Fibroblast of lung (primary cell): Measurements from ENCODE around the gene VGLL4. TPM values are rescaled to one million over a fixed set of nuclear protein-coding genes. Genes with fewer than 3 reads are reported as not detected.

Experiments used
- DNase-seq, 2 donors: peaks; one replicate each; pipeline versions ENCODE4 v3.0.0 to v3.0.0-alpha.2; 2010; ENCODE audit warnings: low read depth in 2 of 2
- H2AFZ ChIP-seq: 2 replicates; pipeline ENCODE4 v1.5.1; 2012; ENCODE audit warnings: low read length, control low read depth, inconsistent platforms
- H3K27ac ChIP-seq: 2 replicates; pipeline ENCODE4 v1.5.1; 2011; ENCODE audit warnings: low read length, control low read depth; ENCODE audit not compliant: insufficient read depth
- H3K27me3 ChIP-seq: 2 replicates; pipeline ENCODE4 v1.5.1; 2011; ENCODE audit warnings: mild to moderate bottlenecking, low read length; ENCODE audit not compliant: control insufficient read depth, insufficient read depth
- H3K36me3 ChIP-seq: 2 replicates; pipeline ENCODE4 v1.5.1; 2011; ENCODE audit warnings: low read length; ENCODE audit not compliant: control insufficient read depth, insufficient read depth
- H3K4me1 ChIP-seq: 2 replicates; pipeline ENCODE4 v1.5.1; 2011; ENCODE audit warnings: low read length; ENCODE audit not compliant: control insufficient read depth, insufficient read depth; ENCODE audit errors: extremely low read depth
- H3K4me2 ChIP-seq: 2 replicates; pipeline ENCODE4 v1.5.1; 2011; ENCODE audit warnings: low read length, control low read depth; ENCODE audit not compliant: insufficient read depth; ENCODE audit errors: extremely low read depth
- H3K4me3 ChIP-seq, 4 experiments: fragments of 200-600 bp in 1 of 4; sonication (generic) in 1 of 4; replicated peaks in 1 of 4; 2 replicates each; pipeline ENCODE4 v1.5.1; 2011 to 2016; ENCODE audit warnings: low read length in 4 of 4, low read depth in 3 of 4, mild to moderate bottlenecking in 3 of 4, control low read depth in 2 of 4, inconsistent platforms in 1 of 4, mixed read lengths in 1 of 4; ENCODE audit not compliant: insufficient read depth in 1 of 4; ENCODE audit errors: control extremely low read depth in 1 of 4
- H3K79me2 ChIP-seq: 2 replicates; pipeline ENCODE4 v1.5.1; 2012; ENCODE audit warnings: mild to moderate bottlenecking, low read length, inconsistent platforms; ENCODE audit not compliant: control insufficient read depth, insufficient read depth
- H3K9ac ChIP-seq: 2 replicates; pipeline ENCODE4 v1.5.1; 2011; ENCODE audit warnings: mild to moderate bottlenecking, low read length, control low read depth; ENCODE audit not compliant: insufficient read depth
- H3K9me3 ChIP-seq: 2 replicates; pipeline ENCODE4 v1.5.1; 2012; ENCODE audit warnings: low read depth, low read length; ENCODE audit not compliant: control insufficient read depth, insufficient read depth
- H4K20me1 ChIP-seq: 2 replicates; pipeline ENCODE4 v1.5.1; 2011; ENCODE audit warnings: low read length; ENCODE audit not compliant: control insufficient read depth, insufficient read depth; ENCODE audit errors: extremely low read depth
- CTCF ChIP-seq, 2 donors: IDR thresholded peaks in 1 of 2; conservative IDR thresholded peaks in 1 of 2; 1 replicate in 1 of 2; 2 replicates in 1 of 2; pipeline ENCODE4 v1.5.1; 2011 to 2012; ENCODE audit warnings: low read length in 2 of 2, control low read depth in 1 of 2, inconsistent platforms in 1 of 2, low read depth in 1 of 2, mild to moderate bottlenecking in 1 of 2
- EZH2 ChIP-seq: IDR thresholded peaks from 2 replicates; pipeline ENCODE4 v1.5.1; 2012; ENCODE audit warnings: low read length, control low read depth, mild to moderate bottlenecking; ENCODE audit errors: missing control alignments
- polyA plus RNA-seq, 2 donors: library from polyadenylated mRNA; depleted of rRNA in 1 of 2; stranded (reverse) in 1 of 2; unstranded in 1 of 2; fragments of >200 nt; gene quantifications; 2 replicates each; pipeline ENCODE4 v1.2.1, GENCODE V29; 2011 to 2012; ENCODE audit warnings: missing spikeins in 1 of 2
- total RNA-seq: library from RNA; depleted of rRNA; stranded (reverse); fragments of >200 nt; gene quantifications from 2 replicates; pipeline ENCODE4 v1.2.1, GENCODE V29; 2014

Gene VGLL4
- total and polyA plus RNA-seq, 2 donors (not counting 1 experiment from before 2014, with no cell fraction given): 18.4 to 34.7 TPM

DNA sequence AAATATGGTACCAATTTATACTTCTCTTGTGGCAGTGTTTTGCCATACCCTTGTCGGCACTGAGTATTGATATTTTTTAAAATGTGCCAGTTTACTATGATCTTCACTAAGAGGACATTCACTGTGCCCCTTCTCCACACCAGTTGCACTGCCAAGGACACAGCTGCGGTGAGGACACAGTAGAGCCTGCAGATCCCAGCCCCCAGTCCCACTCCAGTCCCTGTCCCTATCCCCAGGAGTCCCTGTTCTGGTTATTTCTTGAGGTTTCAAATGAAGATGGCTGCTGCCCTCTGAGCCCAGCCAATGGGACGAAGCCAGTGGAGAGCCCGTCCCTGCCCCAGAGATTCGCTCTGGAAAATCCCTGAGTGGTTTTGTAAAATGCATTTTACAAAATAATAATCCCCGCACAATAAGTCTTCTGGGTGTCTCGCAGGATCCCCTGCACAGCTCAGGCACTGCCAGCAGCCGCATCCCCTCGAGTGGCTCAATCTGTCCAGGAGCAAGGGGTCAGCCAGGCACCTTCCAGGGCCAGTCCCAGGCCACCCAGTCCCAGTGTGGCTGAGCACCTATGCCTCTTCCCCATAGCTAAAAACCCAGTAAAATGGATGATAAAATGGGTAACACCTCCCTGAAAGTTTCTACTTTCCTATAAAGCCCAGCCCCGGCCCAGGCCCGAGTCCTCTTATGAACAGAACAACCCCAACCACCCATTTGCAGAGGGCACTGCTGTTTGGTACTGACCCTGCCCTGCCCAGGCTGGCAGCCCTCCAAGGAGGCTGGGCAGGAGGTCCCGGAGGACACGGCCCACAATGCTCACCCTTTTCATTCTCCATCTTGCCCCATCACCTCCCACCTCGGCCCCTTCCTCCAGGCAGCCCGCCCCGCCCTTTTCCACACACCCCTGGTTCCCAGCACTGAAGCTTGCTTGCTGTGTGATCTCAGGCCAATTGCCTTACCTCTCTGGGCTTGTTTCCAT is 91.1 kb downstream of the VGLL4 start:
- Histone ChIP-seq H3K27me3 (no peaks in the 10 kb centered on the region), H3K79me2 (peaks cover 6% of the 10 kb centered on the region), H3K27ac (no peak overlapping the region), H2AFZ (no peak overlapping the region), H3K4me1 (peaks cover 7% of the 10 kb centered on the region), H3K4me2 (no peak overlapping the region), H3K9ac (no peak overlapping the region), H3K4me3 (no peak overlapping the region), H4K20me1 (no peaks in the 10 kb centered on the region), H3K36me3 (peaks cover 11% of the 10 kb centered on the region), H3K9me3 (no peaks in the 10 kb centered on the region)
- TF ChIP-seq EZH2: no peak
- no peak for TF ChIP-seq CTCF (conservative IDR thresholded peaks at IDR 0.05 in 1 of 2, IDR thresholded peaks at IDR 0.05 in 1 of 2; ENCODE audit: low read depth in 1 of 2, low read length in 2 of 2)
- DNase-seq: no peak

GRCh38 chr3:11551036-11551435 is 92.7 kb downstream of the VGLL4 start:
- no peaks in the 10 kb centered on the region for H3K27me3 ChIP-seq
- DNase-seq: no peak
- H2AFZ ChIP-seq: no peak overlapping the region
- no peak overlapping the region for H3K9ac ChIP-seq
- no peaks in the 10 kb centered on the region for H3K9me3 ChIP-seq
- H3K4me2 ChIP-seq: no peak overlapping the region
- peaks cover 2% of the 10 kb centered on the region for H3K79me2 ChIP-seq
- TF ChIP-seq EZH2 (no peak), CTCF (conservative IDR thresholded peaks at IDR 0.05 in 1 of 2, IDR thresholded peaks at IDR 0.05 in 1 of 2; ENCODE audit: low read depth in 1 of 2, low read length in 2 of 2) (no peak)
- H3K4me1 ChIP-seq: no peaks in the 10 kb centered on the region
- no peak overlapping the region for H3K4me3 ChIP-seq
- H3K27ac ChIP-seq: no peak overlapping the region
- H3K36me3 ChIP-seq: peaks cover 10% of the 10 kb centered on the region
- no peaks in the 10 kb centered on the region for H4K20me1 ChIP-seq

DNA sequence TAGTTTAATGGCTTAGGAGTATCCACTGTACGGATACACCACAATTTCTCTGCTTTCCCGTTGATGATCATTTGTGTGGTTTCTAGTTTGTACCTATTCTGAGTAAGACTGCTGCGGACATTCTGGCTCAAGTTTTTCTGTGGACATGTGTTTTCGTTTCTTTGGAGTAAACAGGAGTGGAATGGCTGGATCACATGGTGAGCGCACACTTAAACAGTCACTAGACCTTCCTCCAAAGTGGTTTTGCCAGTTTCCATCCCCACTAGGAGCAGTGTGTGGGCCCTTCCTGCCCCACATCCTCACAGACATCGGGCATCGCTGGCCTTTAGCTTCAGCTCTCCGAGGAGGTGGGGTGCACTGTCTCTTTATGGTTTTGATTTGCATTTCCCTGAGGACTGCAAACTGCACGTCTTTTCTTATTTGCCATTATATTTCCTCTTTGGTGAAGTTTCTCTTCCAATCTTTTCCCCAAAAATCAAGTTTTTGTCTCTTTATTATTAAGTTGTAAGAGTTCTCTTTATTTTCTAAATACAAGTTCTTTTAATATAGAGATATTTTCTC is 94.1 kb downstream of the VGLL4 start:
- H2AFZ ChIP-seq: no peak overlapping the region
- peaks cover 4% of the 10 kb centered on the region for H3K36me3 ChIP-seq
- H3K9me3 ChIP-seq: no peaks in the 10 kb centered on the region
- no peak for TF ChIP-seq CTCF (conservative IDR thresholded peaks at IDR 0.05 in 1 of 2, IDR thresholded peaks at IDR 0.05 in 1 of 2; ENCODE audit: low read depth in 1 of 2, low read length in 2 of 2)
- TF ChIP-seq EZH2: no peak
- H3K27ac ChIP-seq: no peak overlapping the region
- H3K9ac ChIP-seq: no peak overlapping the region
- H3K4me3 ChIP-seq: no peak overlapping the region
- DNase-seq: no peak
- no peaks in the 10 kb centered on the region for H4K20me1 ChIP-seq
- no peaks in the 10 kb centered on the region for H3K4me1 ChIP-seq
- no peaks in the 10 kb centered on the region for H3K27me3 ChIP-seq
- peak overlapping the region; percentile 8 for H3K4me2 ChIP-seq
- no peaks in the 10 kb centered on the region for H3K79me2 ChIP-seq
